Activated CD8-positive, alpha-beta memory T cell treated with anti-CD3 and anti-CD28 coated beads for 1 hour (primary cell): Measurements from ENCODE around the gene SGSH.

Experiments
- DNase-seq, 2 donors: peaks; one replicate each; pipeline ENCODE4 v3.0.0-alpha.2; 2020; ENCODE audit warnings: low read depth in 1 of 2; ENCODE audit errors: extremely low read depth in 1 of 2

Gene SGSH

GRCh38 chr17:80160536-80160935 lies 59.6 kb downstream of the SGSH start:
- DNase-seq: no peak
